ENCODE results near the gene CDRT15.
"Not testable (repeated sequence)": the region's sequence is repeated elsewhere in the genome, so short reads cannot be mapped to it uniquely, and the experiment has no call there.

- not testable (repeated sequence) for TF ChIP-seq CTCF, POLR2A (IDR thresholded peaks at IDR 0.05)
Observed at GRCh38 chr17:14231187-14231586, 5.5 kb downstream of the CDRT15 start.

Measured in heart left ventricle (tissue), 13 donors.